Thoracic aorta (tissue), 2 donors: ENCODE results near the gene NLRC5. TPM values are rescaled to one million over a fixed set of nuclear protein-coding genes. Genes with fewer than 3 reads are reported as not detected.

Experiments
- ATAC-seq: fragments of 150-250 bp; one replicate; pipeline ENCODE4 v1.8.0; 2017; ENCODE audit warnings: low read depth; ENCODE audit not compliant: insufficient number of reproducible peaks, low FRiP score
- DNase-seq: peaks from one replicate; pipeline ENCODE4 v3.0.0-alpha.2; 2020; ENCODE audit warnings: low spot score
- H3K27ac ChIP-seq, 2 donors: fragments of 200-600 bp; sonication (generic); 1 replicate in 1 of 2; 2 replicates in 1 of 2; pipeline ENCODE4 v1.5.1; 2016; ENCODE audit warnings: mild to moderate bottlenecking in 2 of 2, moderate library complexity in 2 of 2
- H3K27me3 ChIP-seq: fragments of 200-600 bp; sonication (generic); replicated peaks from 2 replicates; pipeline ENCODE4 v1.6.0; 2016; ENCODE audit warnings: mild to moderate bottlenecking; ENCODE audit not compliant: insufficient read depth
- H3K36me3 ChIP-seq: fragments of 200-600 bp; sonication (generic); one replicate; pipeline ENCODE4 v1.5.1; 2016
- H3K4me1 ChIP-seq, 2 donors: fragments of 200-600 bp; sonication (generic); 1 replicate in 1 of 2; 2 replicates in 1 of 2; pipeline versions ENCODE4 v1.5.1 to v1.6.0; 2016; ENCODE audit warnings: low read depth in 2 of 2, mild to moderate bottlenecking in 1 of 2; ENCODE audit not compliant: control insufficient read depth in 1 of 2
- H3K4me3 ChIP-seq: fragments of 200-600 bp; sonication (generic); 2 replicates; pipeline ENCODE4 v1.5.1; 2016; ENCODE audit warnings: mild to moderate bottlenecking
- H3K9me3 ChIP-seq: fragments of 200-600 bp; sonication (generic); 2 replicates; pipeline ENCODE4 v1.5.1; 2016
- total RNA-seq, 2 donors: library from RNA; depleted of rRNA; stranded (reverse); fragments of >200 nt; gene quantifications; one replicate each; pipeline versions ENCODE4 v1.1.0 to v1.2.3, GENCODE V29; 2016
- TF ChIP-seq, protein P1 (sequence below): fragments of 200-600 bp; sonication (generic); IDR thresholded peaks from one replicate; pipeline ENCODE4 v1.5.1; 2019; ENCODE audit warnings: antibody characterized with exemption

Gene NLRC5
- total RNA-seq, 2 donors from 2014 or later = 51.0 to 54.4 TPM

DNA sequence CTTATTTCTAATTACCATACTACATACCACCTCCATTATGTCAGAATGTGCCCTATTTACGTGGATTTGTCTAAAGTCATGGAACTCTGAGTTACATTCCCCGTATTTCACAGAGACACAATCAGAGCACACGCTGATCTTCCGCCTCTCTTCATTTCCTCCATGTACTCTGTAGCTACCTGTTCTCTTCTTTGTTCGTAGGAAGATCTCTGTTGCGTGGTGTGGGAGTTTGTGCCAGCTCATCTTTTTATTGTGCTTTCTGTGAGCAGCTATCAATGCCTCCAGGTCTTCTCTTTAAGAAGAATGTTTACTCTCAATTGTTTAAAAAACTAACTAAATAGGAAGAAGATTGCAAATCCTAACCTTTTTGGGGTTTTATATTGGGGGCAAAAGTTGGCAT, 26.9 kb downstream of the NLRC5 start:
- no peak overlapping the region for H3K4me3 ChIP-seq
- no peak for DNase-seq

DNA sequence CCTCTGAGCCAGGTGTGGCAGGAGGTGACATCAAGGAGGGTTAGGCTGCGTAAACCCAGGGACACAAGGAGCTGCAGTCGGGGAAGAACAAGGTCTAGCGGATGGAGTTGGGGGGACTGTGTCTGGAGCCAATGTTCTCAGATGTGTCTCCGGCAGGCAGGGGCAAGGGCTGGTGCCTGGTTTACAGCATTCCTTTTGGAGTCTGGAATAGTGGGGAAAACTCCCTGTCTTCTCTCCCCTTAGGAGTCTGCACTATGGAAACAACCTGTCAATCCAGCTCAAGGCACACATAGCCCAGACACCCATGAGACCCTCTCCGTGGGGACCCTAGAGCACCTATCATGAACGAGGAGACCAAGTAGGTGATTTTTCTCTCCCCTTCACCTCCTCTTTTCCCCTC, 27.5 kb downstream of the NLRC5 start:
- H3K27ac ChIP-seq = no peak overlapping the region
- ATAC-seq (no peak), DNase-seq (no peak)
- TF ChIP-seq, protein P1, sequence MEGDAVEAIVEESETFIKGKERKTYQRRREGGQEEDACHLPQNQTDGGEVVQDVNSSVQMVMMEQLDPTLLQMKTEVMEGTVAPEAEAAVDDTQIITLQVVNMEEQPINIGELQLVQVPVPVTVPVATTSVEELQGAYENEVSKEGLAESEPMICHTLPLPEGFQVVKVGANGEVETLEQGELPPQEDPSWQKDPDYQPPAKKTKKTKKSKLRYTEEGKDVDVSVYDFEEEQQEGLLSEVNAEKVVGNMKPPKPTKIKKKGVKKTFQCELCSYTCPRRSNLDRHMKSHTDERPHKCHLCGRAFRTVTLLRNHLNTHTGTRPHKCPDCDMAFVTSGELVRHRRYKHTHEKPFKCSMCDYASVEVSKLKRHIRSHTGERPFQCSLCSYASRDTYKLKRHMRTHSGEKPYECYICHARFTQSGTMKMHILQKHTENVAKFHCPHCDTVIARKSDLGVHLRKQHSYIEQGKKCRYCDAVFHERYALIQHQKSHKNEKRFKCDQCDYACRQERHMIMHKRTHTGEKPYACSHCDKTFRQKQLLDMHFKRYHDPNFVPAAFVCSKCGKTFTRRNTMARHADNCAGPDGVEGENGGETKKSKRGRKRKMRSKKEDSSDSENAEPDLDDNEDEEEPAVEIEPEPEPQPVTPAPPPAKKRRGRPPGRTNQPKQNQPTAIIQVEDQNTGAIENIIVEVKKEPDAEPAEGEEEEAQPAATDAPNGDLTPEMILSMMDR = no peak
- peaks cover 11% of the 10 kb centered on the region for H3K36me3 ChIP-seq
- H3K4me1 ChIP-seq = no peaks in the 10 kb centered on the region
- no peaks in the 10 kb centered on the region for H3K27me3 ChIP-seq
- H3K4me3 ChIP-seq = no peak overlapping the region
- no peaks in the 10 kb centered on the region for H3K9me3 ChIP-seq

More for the DNA sequence above, 26.9 kb downstream of the NLRC5 start:
- Histone ChIP-seq H3K27ac (no peak overlapping the region), H3K27me3 (no peaks in the 10 kb centered on the region), H3K9me3 (no peaks in the 10 kb centered on the region), H3K4me1 (no peaks in the 10 kb centered on the region), H3K36me3 (peaks cover 6% of the 10 kb centered on the region)
- ATAC-seq = no peak
- TF ChIP-seq, protein P1 = no peak

DNA sequence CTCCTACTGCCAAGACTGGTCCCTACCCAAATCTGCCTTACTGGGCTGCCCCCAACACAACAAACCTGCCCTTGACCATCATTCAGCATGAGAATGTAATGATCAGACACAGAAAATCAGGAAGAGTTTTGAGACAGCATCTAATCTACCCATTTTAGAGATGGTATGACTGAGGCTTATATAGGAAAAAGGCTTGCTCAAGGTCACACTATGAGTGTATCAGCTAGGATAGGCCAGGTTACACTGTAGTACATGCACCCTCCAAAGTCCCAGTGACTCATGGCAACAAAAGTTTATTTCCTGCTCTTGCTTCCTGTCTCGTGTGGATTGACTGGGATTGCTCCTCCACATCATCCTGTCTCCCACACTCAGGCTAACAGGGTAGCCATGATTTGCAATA, 27.9 kb downstream of the NLRC5 start:
- Histone ChIP-seq H3K27me3 (no peaks in the 10 kb centered on the region), H3K9me3 (no peaks in the 10 kb centered on the region), H3K4me3 (no peak overlapping the region), H3K36me3 (peaks cover 14% of the 10 kb centered on the region), H3K27ac (no peak overlapping the region), H3K4me1 (no peaks in the 10 kb centered on the region)
- no peak for ATAC-seq
- TF ChIP-seq, protein P1 = no peak
- no peak for DNase-seq

DNA sequence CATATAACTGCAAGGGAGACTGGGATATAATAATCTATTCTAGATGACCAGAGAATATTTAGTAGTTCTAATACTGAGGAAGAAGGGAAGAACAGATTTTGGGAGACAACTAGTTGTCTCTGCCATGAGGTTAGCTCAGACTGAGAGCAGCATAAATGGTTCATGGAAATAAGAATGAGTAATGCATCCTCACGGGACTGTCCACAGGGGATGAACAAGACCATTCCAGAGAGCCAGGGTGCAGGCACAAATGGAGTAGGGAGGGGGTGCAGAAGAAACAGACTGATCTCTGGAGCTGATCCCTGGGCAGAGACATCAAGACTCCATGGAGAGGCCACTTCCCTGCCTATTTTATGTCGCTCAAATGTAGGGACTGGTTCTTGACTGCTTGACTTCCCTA, 30.4 kb downstream of the NLRC5 start:
- H3K27ac ChIP-seq = no peak overlapping the region
- H3K9me3 ChIP-seq = no peaks in the 10 kb centered on the region
- H3K4me3 ChIP-seq = no peak overlapping the region
- TF ChIP-seq, protein P1 = no peak
- no peak for DNase-seq
- H3K27me3 ChIP-seq = no peaks in the 10 kb centered on the region
- no peak for ATAC-seq
- H3K4me1 ChIP-seq = no peaks in the 10 kb centered on the region
- peaks cover 14% of the 10 kb centered on the region for H3K36me3 ChIP-seq

DNA sequence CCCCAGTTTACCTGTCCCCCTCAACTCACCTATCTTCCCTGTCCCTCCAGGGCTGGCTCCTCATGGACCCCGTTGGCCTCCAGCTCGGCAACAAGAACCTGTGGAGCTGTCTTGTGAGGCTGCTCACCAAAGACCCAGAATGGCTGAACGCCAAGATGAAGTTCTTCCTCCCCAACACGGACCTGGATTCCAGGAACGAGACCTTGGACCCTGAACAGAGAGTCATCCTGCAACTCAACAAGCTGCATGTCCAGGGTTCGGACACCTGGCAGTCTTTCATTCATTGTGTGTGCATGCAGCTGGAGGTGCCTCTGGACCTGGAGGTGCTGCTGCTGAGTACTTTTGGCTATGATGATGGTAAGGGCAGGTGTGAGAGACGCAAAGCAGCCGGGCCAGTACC, 31.3 kb downstream of the NLRC5 start:
- DNase-seq (no peak), ATAC-seq (no peak)
- no peak overlapping the region for H3K27ac ChIP-seq
- no peaks in the 10 kb centered on the region for H3K9me3 ChIP-seq
- peaks cover 18% of the 10 kb centered on the region for H3K36me3 ChIP-seq
- TF ChIP-seq, protein P1 = no peak
- H3K4me1 ChIP-seq = no peaks in the 10 kb centered on the region
- H3K27me3 ChIP-seq = no peaks in the 10 kb centered on the region
- no peak overlapping the region for H3K4me3 ChIP-seq
